ENCODE data around the gene JPH2.
"Not testable (repeated sequence)": the region's sequence is repeated elsewhere in the genome, so short reads cannot be mapped to it uniquely, and the experiment has no call there.

Gene JPH2

GRCh38 chr20:44187054-44187771 lies at the start of gene JPH2:
JPH2 (minus strand) TSS chr20:44187188; CDS start chr20:44186705, 483 bp downstream.
- DNase-seq (ENCODE audit: low spot score) = no peak

- DNase-seq (ENCODE audit: low spot score) = no peak
Measured at GRCh38 chr20:44235702-44236101, 48.7 kb upstream of the JPH2 start.

GRCh38 chr20:44234566-44235317 lies 47.8 kb upstream of the JPH2 start:
- no peak for DNase-seq (ENCODE audit: low spot score)

GRCh38 chr20:44233436-44234016 lies 46.5 kb upstream of the JPH2 start:
- DNase-seq (ENCODE audit: low spot score) = no peak

GRCh38 chr20:44232469-44232856 lies 45.5 kb upstream of the JPH2 start:
- not testable (repeated sequence) for DNase-seq (ENCODE audit: low spot score)

- no peak for DNase-seq (ENCODE audit: low spot score)
Measured at GRCh38 chr20:44231713-44232468, 44.9 kb upstream of the JPH2 start.

GRCh38 chr20:44231193-44231592 lies 44.2 kb upstream of the JPH2 start:
- DNase-seq (ENCODE audit: low spot score) = no peak

- no peak for DNase-seq (ENCODE audit: low spot score)
Measured at GRCh38 chr20:44228465-44229258, 41.7 kb upstream of the JPH2 start.

GRCh38 chr20:44224637-44225036 lies 37.6 kb upstream of the JPH2 start:
- peak; percentile 69 for DNase-seq (ENCODE audit: low spot score)

- DNase-seq (ENCODE audit: low spot score) = no peak
Measured at GRCh38 chr20:44223721-44224120, 36.7 kb upstream of the JPH2 start.

- no peak for DNase-seq (ENCODE audit: low spot score)
Measured at GRCh38 chr20:44222633-44223368, 35.8 kb upstream of the JPH2 start.

- no peak for DNase-seq (ENCODE audit: low spot score)
Measured at GRCh38 chr20:44222027-44222426, 35.0 kb upstream of the JPH2 start.

GRCh38 chr20:44221368-44221954 lies 34.5 kb upstream of the JPH2 start:
- peak; percentile 69 for DNase-seq (ENCODE audit: low spot score)

- no peak for DNase-seq (ENCODE audit: low spot score)
Measured at GRCh38 chr20:44219791-44220190, 32.8 kb upstream of the JPH2 start.

- DNase-seq (ENCODE audit: low spot score) = peak; percentile 44
Measured at GRCh38 chr20:44219170-44219730, 32.3 kb upstream of the JPH2 start.

- DNase-seq (ENCODE audit: low spot score) = no peak
Measured at GRCh38 chr20:44218446-44218845, 31.5 kb upstream of the JPH2 start.

GRCh38 chr20:44217342-44218092 lies 30.5 kb upstream of the JPH2 start:
- peak; percentile 87 for DNase-seq (ENCODE audit: low spot score)

GRCh38 chr20:44215125-44215524 lies 28.1 kb upstream of the JPH2 start:
- peak; percentile 75 for DNase-seq (ENCODE audit: low spot score)

- DNase-seq (ENCODE audit: low spot score) = no peak
Measured at GRCh38 chr20:44212792-44213191, 25.8 kb upstream of the JPH2 start.
